Neural cell (in vitro differentiated cells): ENCODE measurements around the gene CST9L.

Experiments
- CTCF ChIP-seq: fragments of 450-650 bp; IDR thresholded peaks from 2 replicates; pipeline ENCODE4 v1.5.1; 2014; ENCODE audit warnings: antibody characterized with exemption, mild to moderate bottlenecking, moderate library complexity; ENCODE audit not compliant: poor library complexity, severe bottlenecking
- EP300 ChIP-seq: fragments of 450-650 bp; conservative IDR thresholded peaks from 2 replicates; pipeline ENCODE4 v1.6.1; 2014; ENCODE audit warnings: antibody characterized with exemption, mild to moderate bottlenecking, moderate library complexity; ENCODE audit not compliant: poor library complexity, severe bottlenecking
- EZH2 ChIP-seq: fragments of 200-600, 300-800 bp; shearing (Covaris generic), sonication (generic); IDR thresholded peaks from 2 replicates; pipeline ENCODE4 v1.6.1; 2014; ENCODE audit warnings: antibody characterized with exemption, low read length, borderline replicate concordance, mild to moderate bottlenecking; ENCODE audit not compliant: insufficient read depth, poor library complexity, severe bottlenecking
- MXI1 ChIP-seq: fragments of 450-650 bp; conservative IDR thresholded peaks from 2 replicates; pipeline ENCODE4 v1.6.1; 2014; ENCODE audit warnings: antibody characterized with exemption, mild to moderate bottlenecking; ENCODE audit not compliant: poor library complexity, severe bottlenecking
- POLR2AphosphoS5 ChIP-seq: IDR thresholded peaks from 2 replicates; pipeline ENCODE4 v1.6.1; 2012
- RAD21 ChIP-seq: fragments of 450-650 bp; conservative IDR thresholded peaks from 2 replicates; pipeline ENCODE4 v1.6.1; 2014; ENCODE audit warnings: antibody characterized with exemption, mild to moderate bottlenecking, moderate library complexity
- REST ChIP-seq: IDR thresholded peaks from 2 replicates; pipeline ENCODE4 v1.6.1; 2012; ENCODE audit warnings: borderline replicate concordance

- TF ChIP-seq EZH2 (no peak), CTCF (no peak), POLR2AphosphoS5 (no peak), RAD21 (no peak), REST (no peak), MXI1 (no peak), EP300 (no peak)
Measured at GRCh38 chr20:23605867-23606651, 37.8 kb upstream of the CST9L start, which contains the start of gene CST9.
